ENCODE data around the gene C1orf94.

- TF ChIP-seq REST (IDR thresholded peaks at IDR 0.05; ENCODE audit: low read depth) (no peak), EP300 (IDR thresholded peaks at IDR 0.05; ENCODE audit: borderline replicate concordance) (no peak), EGR1 (IDR thresholded peaks at IDR 0.05) (no peak), FOXM1 (IDR thresholded peaks at IDR 0.05; ENCODE audit: borderline replicate concordance, low read depth) (no peak), CREB1 (IDR thresholded peaks at IDR 0.05; ENCODE audit: low read depth) (no peak), CEBPB (IDR thresholded peaks at IDR 0.05) (no peak), TAF1 (IDR thresholded peaks at IDR 0.05; ENCODE audit: low read depth) (no peak), YY1 (IDR thresholded peaks at IDR 0.05; ENCODE audit: low read depth) (no peak), RAD21 (IDR thresholded peaks at IDR 0.05; ENCODE audit: low read depth) (no peak), USF1 (IDR thresholded peaks at IDR 0.05) (no peak), NFIC (IDR thresholded peaks at IDR 0.05) (no peak)
These were observed 91.7 kb downstream of the C1orf94 start for GRCh38 chr1:34268311-34268954.
